Caco-2 (cell line): ENCODE results near the gene EML3. TPM values are rescaled to one million over a fixed set of nuclear protein-coding genes. Genes with fewer than 3 reads are reported as not detected.

Experiments
- BruUV-seq: library from RNA; stranded (reverse); fragments of 400-500 nt; replicated peaks from 2 replicates; lab custom pipeline; 2021; lab: Mats Ljungman, UMichigan
- CTCF ChIA-PET: fragments of 300-600 bp; sonication (Branson Sonifier 250); formaldehyde crosslinking; loops from one replicate; lab custom pipeline; 2022; ENCODE audit warnings: antibody characterized with exemption; lab: Charles Lee
- POLR2A ChIA-PET: fragments of 300-600 bp; sonication (Branson Sonifier 250); formaldehyde crosslinking; loops from one replicate; lab custom pipeline; 2022; ENCODE audit warnings: antibody characterized with exemption; lab: Charles Lee
- DNase-seq, 2 experiments: peaks; one replicate each; pipeline versions ENCODE4 v3.0.0 to v3.0.0-alpha.2; 2020 to 2022
- H3K27me3 ChIP-seq: replicated peaks from 2 replicates; pipeline ENCODE4 v1.6.0; 2011; ENCODE audit warnings: low read length; ENCODE audit not compliant: control insufficient read depth, insufficient read depth
- H3K36me3 ChIP-seq: 2 replicates; pipeline ENCODE4 v1.5.1; 2011; ENCODE audit warnings: low read length; ENCODE audit not compliant: control insufficient read depth, insufficient read depth
- H3K4me1 ChIP-seq: fragments of 250-450 bp; sonication (Bioruptor Pico); 2 replicates; pipeline ENCODE4 v1.5.1; 2020; ENCODE audit warnings: mild to moderate bottlenecking
- H3K4me3 ChIP-seq: 2 replicates; pipeline ENCODE4 v1.5.1; 2011; ENCODE audit warnings: low read depth, mild to moderate bottlenecking, control low read depth, low read length
- H3K9me3 ChIP-seq: fragments of 250-450 bp; sonication (Bioruptor Pico); 2 replicates; pipeline ENCODE4 v1.5.1; 2020; ENCODE audit warnings: mild to moderate bottlenecking, moderate library complexity
- H3K27ac Mint-ChIP-seq: one replicate; pipeline ENCODE4 v1.8.0; 2022; ENCODE audit warnings: mixed read lengths; ENCODE audit not compliant: unreplicated experiment
- H3K27me3 Mint-ChIP-seq: one replicate; pipeline ENCODE4 v1.8.0; 2022; ENCODE audit warnings: mixed read lengths; ENCODE audit not compliant: insufficient read depth, unreplicated experiment
- H3K36me3 Mint-ChIP-seq: one replicate; pipeline ENCODE4 v1.8.0; 2022; ENCODE audit warnings: mild to moderate bottlenecking, mixed read lengths; ENCODE audit not compliant: insufficient read depth, unreplicated experiment
- H3K4me1 Mint-ChIP-seq: one replicate; pipeline ENCODE4 v1.8.0; 2022; ENCODE audit warnings: low read depth, mixed read lengths; ENCODE audit not compliant: unreplicated experiment
- H3K4me3 Mint-ChIP-seq: one replicate; pipeline ENCODE4 v1.8.0; 2022; ENCODE audit warnings: mild to moderate bottlenecking, moderate library complexity, mixed read lengths; ENCODE audit not compliant: unreplicated experiment
- H3K9me3 Mint-ChIP-seq: one replicate; pipeline ENCODE4 v1.8.0; 2022; ENCODE audit warnings: mixed read lengths; ENCODE audit not compliant: unreplicated experiment
- CTCF ChIP-seq, 2 experiments: fragments of 200-600 bp in 1 of 2; IDR thresholded peaks; 1 replicate in 1 of 2; 2 replicates in 1 of 2; pipeline versions ENCODE4 v1.5.1 to v1.8.0; 2011 to 2022; ENCODE audit warnings: antibody characterized with exemption in 1 of 2, control low read depth in 1 of 2, inconsistent platforms in 1 of 2, low read depth in 1 of 2, low read length in 1 of 2, mild to moderate bottlenecking in 1 of 2, moderate library complexity in 1 of 2; ENCODE audit not compliant: insufficient read depth in 1 of 2, severe bottlenecking in 1 of 2, unreplicated experiment in 1 of 2
- intact Hi-C: fragments of 100-400 bp; cut with micrococcal nuclease; formaldehyde crosslinking; loops from one replicate; pipeline ENCODE4 v1.10.0; 2022; ENCODE audit not compliant: unreplicated experiment
- total RNA-seq: library from RNA; stranded (reverse); gene quantifications from 2 replicates; pipeline ENCODE4 v1.2.3, GENCODE V29; 2022

The EML3 gene
- total RNA-seq, 1 experiment from 2014 or later: 61.2 TPM

GRCh38 chr11:62601372-62602140, 11.0 kb downstream of the EML3 start, which contains the start of gene MTA2:
MTA2 (minus strand) TSS chr11:62601865; CDS start chr11:62601450, 415 bp downstream.
- peak within 1 kb of the TSS; percentile 88 for H3K4me3 Mint-ChIP-seq
- no TSS peak for BruUV-seq
- peak within 1 kb of the TSS; percentile 97 for H3K4me3 ChIP-seq
- peaks cover 36% of the 10 kb centered on the region for H3K4me1 Mint-ChIP-seq
- no peaks in the 10 kb centered on the region for H3K9me3 Mint-ChIP-seq
- TF ChIP-seq CTCF (IDR thresholded peaks at IDR 0.05; ENCODE audit: insufficient read depth in 1 of 2, low read depth in 1 of 2, low read length in 1 of 2, severe bottlenecking in 1 of 2, unreplicated experiment in 1 of 2): no peak
- ChIA-PET CTCF (interaction anchor here (0.6 to 1.8 kb wide), 10 partner anchors 8 to 185 kb away, joined by 3 to 30 read pairs (median 3); partner anchors contain the start of genes AHNAK, EML3, ROM1 and TUT1), POLR2A (interaction anchor here (0.5 to 2.4 kb wide), 20 partner anchors 10 to 1584 kb away, joined by 3 to 97 read pairs (median 6); partner anchors contain the start of genes AHNAK, B3GAT3, C11orf98 and CSKMT)
- H3K4me1 ChIP-seq: peaks cover 35% of the 10 kb centered on the region
- peak; percentile 99 to 100 for DNase-seq
- peak within 1 kb of the TSS; percentile 89 for H3K27ac Mint-ChIP-seq
- intact Hi-C loops: loop anchor here (1.0 to 2.0 kb wide), 2 partner anchors 10 to 41 kb away; partner anchors contain the start of gene TUT1
- peaks cover 82% of the 10 kb centered on the region for H3K36me3 Mint-ChIP-seq
- no peaks in the 10 kb centered on the region for H3K27me3 ChIP-seq
- peaks cover 3% of the 10 kb centered on the region; the same call in 1 of the 2 replicates for H3K36me3 ChIP-seq
- H3K27me3 Mint-ChIP-seq: no peaks in the 10 kb centered on the region
- no peaks in the 10 kb centered on the region for H3K9me3 ChIP-seq

- Mint-ChIP-seq H3K4me3 (peak overlapping the region; percentile 88), H3K27me3 (no peaks in the 10 kb centered on the region), H3K4me1 (peaks cover 36% of the 10 kb centered on the region), H3K27ac (peak overlapping the region; percentile 89), H3K9me3 (no peaks in the 10 kb centered on the region), H3K36me3 (peaks cover 86% of the 10 kb centered on the region)
- intact Hi-C loops: loop anchor here (1.0 kb wide), 1 partner anchor 10 kb away; the partner anchor contains the start of gene TUT1
- POLR2A ChIA-PET: interaction anchor here (0.6 to 2.4 kb wide), 13 partner anchors 9 to 1197 kb away, joined by 3 to 97 read pairs (median 6); partner anchors contain the start of genes B3GAT3, C11orf98, CSKMT and EEF1G
- H3K27me3 ChIP-seq: no peaks in the 10 kb centered on the region
- peak overlapping the region; percentile 97 for H3K4me3 ChIP-seq
- no peaks in the 10 kb centered on the region for H3K9me3 ChIP-seq
- peaks cover 3% of the 10 kb centered on the region; the same call in 1 of the 2 replicates for H3K36me3 ChIP-seq
- CTCF ChIA-PET: interaction anchor here (1.0 to 1.8 kb wide), 4 partner anchors 9 to 186 kb away, joined by 3 to 30 read pairs (median 6); partner anchors contain the start of gene TUT1
- H3K4me1 ChIP-seq: peaks cover 29% of the 10 kb centered on the region
- no peak for TF ChIP-seq CTCF (IDR thresholded peaks at IDR 0.05; ENCODE audit: insufficient read depth in 1 of 2, low read depth in 1 of 2, low read length in 1 of 2, severe bottlenecking in 1 of 2, unreplicated experiment in 1 of 2)
- DNase-seq: no peak
- BruUV-seq: no TSS peak
Measured at GRCh38 chr11:62601122-62601371, 11.5 kb downstream of the EML3 start.
